Cerebellar nuclear complex (tissue), 1 donor: ENCODE data around the gene SMAGP.
"Not testable (repeated sequence)": the region's sequence is repeated elsewhere in the genome, so short reads cannot be mapped to it uniquely, and the experiment has no call there.

ENCODE experiments used
- DNase-seq, 2 experiments: peaks; one replicate each; lab custom pipeline; 2025; lab: John Stamatoyannopoulos, UW

The SMAGP gene

DNA sequence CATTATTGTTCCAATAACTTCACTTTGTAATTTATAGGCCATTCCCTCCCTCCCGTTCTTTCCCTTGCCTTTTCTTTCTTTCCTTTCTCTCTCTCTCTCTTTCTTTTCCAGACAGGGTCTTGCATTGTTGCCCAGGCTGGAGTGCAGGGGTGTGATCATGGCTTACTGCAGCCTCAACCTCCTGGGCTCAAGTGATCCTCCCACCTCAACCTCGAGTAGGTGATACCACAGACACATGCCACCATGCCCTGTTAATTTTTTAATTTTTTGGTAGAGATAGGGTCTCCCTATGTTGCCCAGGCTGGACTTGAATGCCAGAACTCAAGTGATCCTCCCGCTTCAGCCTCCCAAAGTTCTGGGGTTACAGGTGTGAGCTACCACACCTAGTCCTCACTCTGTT is 45.6 kb downstream of the SMAGP start:
- no peak for DNase-seq

- DNase-seq: no peak
These were observed 47.8 kb downstream of the SMAGP start for GRCh38 chr12:51222461-51222860.

GRCh38 chr12:51219857-51220256 is 50.4 kb downstream of the SMAGP start:
- not testable (repeated sequence) for DNase-seq

GRCh38 chr12:51219322-51219721 is 50.9 kb downstream of the SMAGP start:
- DNase-seq: no peak

DNA sequence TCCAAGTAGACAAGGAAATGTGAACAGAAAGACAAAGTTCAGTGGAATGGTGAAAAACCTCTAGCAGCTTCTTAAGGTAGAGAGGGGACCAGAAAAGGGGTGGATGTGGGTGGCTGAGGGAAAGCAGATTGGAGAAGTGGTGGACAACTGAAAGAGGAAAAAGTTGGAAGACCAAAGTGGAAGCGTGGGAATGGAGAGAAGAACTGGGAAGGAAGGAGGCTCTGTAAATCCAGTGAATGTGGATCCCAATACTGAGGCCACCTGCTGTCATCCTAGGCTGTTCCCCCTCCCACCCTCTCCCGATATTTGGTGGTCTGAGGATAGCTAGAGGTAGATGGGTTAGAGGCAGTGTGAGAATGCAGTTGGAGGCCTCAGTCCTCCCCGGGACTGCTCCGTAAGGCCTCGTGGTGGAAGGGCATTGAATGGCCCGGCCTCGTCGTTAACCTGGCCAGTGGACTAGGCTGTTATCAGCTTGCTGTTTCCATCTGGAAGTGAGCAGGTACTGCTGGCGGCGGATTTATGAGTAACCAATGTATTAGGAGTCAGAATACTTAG is 51.5 kb downstream of the SMAGP start:
- no peak for DNase-seq

- peak; percentile 4 to 7 for DNase-seq
These were observed 52.1 kb downstream of the SMAGP start, which contains the start of gene POU6F1 for GRCh38 chr12:51217968-51218606. Gene POU6F1, minus strand, starts transcription at chr12:51218062. Its CDS starts 11,226 bp downstream, at chr12:51206836.

DNA sequence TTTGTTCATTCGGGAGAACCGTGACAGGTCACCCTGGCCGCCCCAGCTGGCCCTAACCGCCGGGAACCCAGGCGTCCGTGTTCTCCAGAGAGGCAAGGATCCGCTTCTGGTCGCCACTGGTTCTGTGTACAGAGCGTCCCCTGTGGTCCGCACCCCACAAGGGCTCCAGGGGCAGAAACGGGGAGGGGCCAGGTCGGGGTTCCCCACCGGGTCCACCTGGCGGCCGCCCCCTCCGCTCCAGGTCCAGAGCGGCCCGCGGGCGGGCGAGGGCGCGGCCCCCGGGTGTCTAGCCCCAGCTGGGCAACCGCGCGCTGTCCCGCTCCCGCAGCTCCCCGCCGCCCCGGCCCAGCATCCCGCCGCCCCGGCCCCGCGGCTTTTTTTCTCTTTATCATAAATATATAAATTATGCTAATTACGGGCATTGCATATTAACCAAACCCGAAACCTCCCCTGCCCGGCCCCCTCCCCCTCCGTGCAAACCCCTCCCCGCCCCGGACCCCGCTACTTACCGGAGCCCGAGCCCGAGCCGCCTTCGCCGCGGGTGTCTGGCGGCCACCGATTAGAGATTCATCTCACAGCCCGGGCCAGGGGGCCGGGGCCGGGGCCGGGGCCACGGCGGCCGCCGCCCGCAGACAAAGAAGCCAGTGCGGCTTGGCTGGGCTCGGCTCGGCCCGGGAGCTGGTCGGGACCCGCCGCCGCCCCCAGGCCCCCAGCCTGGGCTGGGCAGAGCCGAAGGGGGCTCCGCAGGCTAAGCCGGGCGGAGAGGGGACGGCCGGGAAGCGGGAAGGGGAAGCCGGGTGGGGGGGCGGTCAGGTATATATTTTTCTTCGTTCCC is 52.9 kb downstream of the SMAGP start:
- DNase-seq: peak in 1 of 2 experiments; percentile 7

DNA sequence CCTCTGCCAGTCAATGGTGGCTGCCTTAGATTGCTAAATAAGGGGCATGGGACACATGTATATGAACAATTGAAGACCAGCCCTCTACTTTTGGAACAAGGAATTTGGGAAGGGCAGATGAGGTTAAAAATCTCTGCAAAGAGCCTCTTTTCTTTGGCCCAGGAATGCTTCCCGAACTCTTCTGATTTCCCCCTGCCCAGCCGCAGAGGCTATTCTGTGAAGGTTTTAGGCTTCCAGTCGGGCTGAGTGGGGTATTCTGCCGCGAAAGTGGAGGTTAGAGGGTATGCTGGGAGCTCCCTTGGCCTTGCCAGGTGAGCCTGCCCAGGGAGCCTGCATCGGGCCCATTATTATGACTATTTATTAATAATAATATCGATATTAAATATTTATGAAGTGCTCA is 53.6 kb downstream of the SMAGP start:
- DNase-seq: no peak

GRCh38 chr12:51214895-51215294 is 55.3 kb downstream of the SMAGP start:
- no peak for DNase-seq

GRCh38 chr12:51210690-51211395 is 59.4 kb downstream of the SMAGP start:
- DNase-seq: no peak

DNA sequence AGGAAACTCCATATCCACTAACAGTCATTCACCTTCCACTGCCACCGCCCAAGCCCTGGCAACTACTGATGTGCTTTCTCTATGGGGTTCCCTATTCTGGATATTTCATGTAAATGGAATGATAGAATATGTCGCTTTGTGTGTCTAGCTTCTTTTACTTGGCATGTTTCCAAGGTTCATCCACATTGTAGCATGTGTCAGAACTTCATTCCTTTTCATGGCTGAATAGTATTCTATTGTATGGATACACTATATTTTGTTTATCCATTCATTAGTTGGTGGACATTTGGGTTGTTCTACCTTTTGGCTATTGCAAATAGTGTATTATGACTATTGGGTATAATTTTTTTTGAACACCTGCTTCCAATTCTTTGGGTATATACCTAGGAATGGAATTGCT is 61.0 kb downstream of the SMAGP start:
- no peak for DNase-seq

DNA sequence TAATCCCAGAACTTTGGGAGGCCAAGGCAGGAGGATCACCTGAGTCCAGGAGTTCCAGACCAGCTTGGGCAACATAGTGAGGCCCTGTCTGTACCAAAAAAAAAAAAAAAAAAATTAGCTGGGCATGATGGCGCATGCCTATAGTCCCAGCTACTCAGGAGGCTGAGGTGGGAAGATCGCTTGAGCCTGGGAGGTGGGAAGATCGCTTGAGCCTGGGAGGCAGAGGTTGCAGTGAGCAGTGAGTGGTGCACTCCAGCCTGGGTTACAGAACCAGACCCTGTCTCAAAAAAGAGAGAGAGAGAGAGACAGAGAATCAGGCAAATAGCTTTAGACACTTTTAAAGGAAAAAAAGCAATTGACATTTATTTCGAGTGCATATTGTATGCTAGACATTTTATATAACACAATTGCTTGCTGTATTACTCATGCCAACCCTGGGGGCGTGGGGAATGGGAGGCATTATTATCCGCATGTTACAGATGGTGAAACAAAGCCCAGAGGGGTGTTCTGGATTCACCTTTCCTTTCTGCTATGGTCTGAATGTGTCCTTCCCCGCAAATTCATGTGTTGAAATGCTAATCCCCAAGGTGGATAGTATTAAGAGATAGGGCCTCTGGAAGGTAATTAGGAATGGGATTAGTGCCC is 62.1 kb downstream of the SMAGP start:
- no peak for DNase-seq

GRCh38 chr12:51205350-51205749 is 64.9 kb downstream of the SMAGP start:
- DNase-seq: no peak

DNA sequence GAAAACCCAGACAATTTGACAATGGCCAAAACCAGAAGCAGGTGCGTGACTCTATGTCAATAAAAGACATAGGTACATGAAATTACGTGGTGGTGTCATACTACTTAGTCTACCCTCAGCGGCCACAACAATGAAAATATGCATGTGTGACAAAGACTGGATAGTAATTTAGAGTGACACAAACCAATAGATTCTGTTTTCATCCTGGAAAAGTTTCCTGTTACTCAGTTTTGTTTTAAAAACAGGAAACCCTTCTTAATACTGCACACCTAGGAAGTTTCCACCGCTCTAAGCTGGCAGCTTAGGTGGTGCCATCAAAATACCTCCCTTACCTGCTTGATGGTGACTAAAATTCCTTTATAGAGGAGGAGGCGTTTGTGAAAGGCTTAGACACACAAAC is 67.5 kb downstream of the SMAGP start:
- no peak for DNase-seq

GRCh38 chr12:51200806-51201205 is 69.4 kb downstream of the SMAGP start:
- DNase-seq: no peak

GRCh38 chr12:51200156-51200555 is 70.1 kb downstream of the SMAGP start:
- DNase-seq: no peak

DNA sequence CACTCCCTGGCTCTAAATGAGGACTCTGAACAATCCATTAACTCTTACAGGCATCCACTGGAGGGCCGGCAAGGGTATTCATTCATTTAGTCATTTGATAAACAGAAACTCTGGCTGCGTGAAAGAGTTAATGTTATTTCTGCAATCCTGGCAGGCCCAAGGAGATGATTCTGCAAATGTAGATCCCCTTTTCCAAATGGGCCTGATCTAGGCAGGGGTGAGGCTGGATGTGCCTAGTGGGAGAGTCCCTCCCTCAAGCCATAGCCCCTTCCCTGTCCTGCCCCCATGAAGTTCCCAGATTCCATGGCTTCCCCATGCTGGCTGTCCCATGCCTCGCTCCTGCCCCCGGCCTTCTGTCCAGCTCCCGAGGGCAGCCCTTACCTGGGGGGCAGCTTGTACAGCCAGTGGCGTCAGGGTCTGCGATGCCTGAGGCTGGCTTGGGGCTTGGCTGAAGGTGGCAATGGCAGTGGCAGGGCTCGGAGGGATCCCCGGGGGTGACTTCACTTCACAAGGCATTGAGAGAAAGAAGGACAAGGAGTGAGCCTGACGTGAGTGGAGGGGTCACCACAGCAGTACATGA is 70.8 kb downstream of the SMAGP start:
- no peak for DNase-seq

GRCh38 chr12:51198568-51199365 is 71.4 kb downstream of the SMAGP start:
- no peak for DNase-seq

DNA sequence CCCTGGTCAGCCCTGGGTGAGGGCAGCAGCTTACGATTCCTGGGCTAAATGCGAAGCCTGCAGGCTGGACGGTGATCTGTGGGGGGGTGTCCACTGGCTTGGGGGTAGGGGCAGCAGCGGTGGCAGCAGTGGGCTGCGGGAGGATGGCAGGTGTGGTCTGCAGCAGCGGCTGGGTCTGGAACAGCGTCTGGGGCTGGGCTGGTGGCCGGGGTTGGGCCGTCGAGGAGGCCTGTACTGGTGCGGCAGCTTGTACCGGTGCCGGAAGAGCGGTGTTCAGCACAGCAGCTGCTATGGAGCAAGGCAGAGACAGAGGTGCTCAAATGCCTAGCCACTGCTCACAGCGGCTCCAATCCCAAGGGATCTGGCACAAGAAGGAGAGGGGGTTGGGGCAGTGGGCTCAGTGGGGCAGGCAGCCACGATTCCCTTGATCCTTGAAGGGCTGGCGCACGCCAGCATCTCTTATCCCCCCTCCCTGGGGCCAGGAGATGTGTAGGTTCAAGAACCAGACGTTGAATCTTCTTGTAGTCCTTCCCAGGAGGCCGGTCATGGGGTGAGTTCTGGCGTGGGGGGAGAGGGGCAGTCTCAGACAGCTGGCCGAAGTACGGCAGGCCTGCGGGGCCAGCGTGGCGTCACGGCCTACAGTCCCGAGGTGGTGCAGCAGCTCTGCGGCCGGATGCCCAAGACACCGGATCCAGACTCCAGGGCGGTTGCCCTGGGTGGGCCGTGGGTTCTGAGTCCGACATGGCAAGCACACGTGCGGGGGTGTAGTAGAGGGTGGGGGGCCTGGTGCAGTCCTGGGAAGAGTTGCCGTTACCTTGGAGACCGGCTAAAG is 72.3 kb downstream of the SMAGP start:
- DNase-seq: no peak

GRCh38 chr12:51196547-51196946 is 73.7 kb downstream of the SMAGP start:
- DNase-seq: no peak
